ENCODE measurements around the gene RINT1.
"Not testable (repeated sequence)": the region's sequence is repeated elsewhere in the genome, so short reads cannot be mapped to it uniquely, and the experiment has no call there.

Gene RINT1

DNA sequence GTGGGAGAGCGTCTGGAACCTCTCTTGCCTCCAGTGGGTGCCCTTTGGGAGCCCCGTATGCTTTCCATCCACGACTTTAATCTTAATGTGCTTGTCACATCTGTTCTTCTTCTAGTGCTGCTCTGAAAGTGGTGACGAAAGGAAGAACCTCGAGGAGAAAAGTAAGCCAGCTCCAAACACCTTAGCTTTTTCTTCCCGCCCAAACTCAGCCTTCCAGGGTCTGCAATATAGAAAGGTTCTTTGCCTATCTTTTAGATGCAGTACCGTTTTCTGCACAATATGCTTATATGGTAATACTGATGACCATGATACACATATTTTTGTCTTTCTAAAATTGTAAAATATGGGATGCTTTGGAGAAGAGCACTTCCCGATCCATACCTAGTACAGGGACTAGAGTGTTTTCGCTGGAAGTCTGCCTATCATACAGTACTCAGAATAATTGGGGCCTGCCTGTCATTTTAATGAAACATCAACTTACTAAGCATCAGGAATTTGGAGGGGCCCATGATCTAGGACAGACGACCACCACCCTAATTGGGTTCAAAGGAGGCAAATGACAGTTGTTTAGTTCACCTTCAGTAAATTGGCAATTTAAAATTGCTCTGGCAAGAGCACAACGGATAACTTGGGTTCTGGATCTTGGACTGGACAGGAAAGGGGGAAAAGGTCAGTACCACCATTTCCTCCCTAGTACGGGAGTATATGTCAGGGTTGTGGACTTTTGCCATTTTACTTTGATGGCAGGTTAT is 884 bp downstream of the RINT1 start:
- DNase-seq: no peak

DNA sequence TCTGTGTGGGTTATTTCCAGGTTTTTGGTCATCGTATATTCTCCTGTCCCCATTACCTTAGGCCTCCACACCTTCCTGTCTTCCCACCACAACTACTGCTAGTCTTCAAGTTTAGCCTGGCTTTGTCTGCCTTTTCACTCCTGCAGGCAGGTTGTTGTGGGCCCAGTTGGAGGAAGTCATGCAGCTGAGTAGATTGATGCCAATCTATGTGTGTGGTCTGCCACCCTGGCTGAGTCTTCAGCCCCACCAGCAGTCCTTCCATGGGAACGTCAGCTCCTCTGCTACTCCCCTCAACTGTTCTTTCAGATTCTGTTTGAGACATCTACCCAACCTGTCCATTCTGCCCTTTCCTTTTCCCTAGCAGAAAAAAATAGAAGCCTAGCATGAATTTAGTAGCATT is 6.3 kb downstream of the RINT1 start:
- DNase-seq: no peak

DNA sequence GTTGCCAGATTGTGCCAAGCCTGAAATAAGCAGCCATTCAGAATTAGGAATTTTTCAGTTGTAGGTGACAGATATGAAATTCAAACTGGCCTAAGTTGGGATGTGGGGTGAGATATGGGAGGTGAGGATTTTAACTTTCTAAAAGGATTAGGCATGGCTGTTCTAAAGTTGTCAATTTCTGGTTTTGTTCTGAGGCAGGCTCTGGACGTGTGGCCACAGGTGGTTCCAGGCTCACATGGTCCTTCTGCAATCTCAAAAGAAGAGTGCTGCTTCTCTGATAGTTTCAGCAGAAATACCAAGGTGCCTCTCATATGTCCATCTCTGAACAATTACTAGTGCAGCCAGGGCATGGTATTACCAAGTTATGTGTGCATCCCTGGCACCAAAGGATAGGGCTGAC is 27.9 kb downstream of the RINT1 start:
- no peak for DNase-seq

DNA sequence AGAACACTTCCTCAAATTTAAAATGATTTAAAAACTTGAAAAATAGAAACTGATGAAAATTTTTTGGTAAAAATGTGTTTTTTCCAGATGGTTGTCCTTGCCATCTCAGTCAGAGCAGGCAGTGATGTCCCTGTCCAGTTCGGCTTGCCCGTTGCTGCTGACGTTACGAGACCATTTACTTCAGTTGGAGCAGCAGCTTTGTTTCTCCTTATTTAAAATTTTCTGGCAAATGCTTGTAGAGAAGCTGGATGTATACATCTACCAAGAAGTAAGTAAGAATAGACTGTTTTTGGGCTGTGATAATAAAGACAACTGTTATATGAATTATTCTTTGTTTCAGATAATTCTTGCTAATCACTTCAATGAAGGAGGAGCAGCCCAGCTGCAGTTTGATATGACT is 33.2 kb downstream of the RINT1 start:
- DNase-seq: no peak

DNA sequence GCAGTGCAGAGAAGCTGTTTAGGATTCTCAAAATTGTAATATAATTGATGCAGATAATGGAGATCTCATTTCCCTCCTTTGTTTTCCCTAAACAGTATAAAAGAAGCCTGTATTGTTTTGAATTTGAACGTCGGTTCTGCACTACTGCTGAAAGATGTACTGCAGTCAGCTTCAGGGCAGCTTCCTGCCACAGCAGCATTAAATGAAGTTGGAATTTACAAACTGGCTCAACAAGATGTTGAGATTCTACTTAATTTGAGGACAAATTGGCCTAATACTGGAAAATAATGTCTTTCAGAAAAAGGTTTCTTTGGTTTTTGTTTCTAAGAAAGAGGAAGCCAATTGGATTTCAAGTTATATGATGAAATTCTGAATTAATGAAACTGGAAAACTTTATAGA is 35.0 kb downstream of the RINT1 start:
- DNase-seq: no peak

DNA sequence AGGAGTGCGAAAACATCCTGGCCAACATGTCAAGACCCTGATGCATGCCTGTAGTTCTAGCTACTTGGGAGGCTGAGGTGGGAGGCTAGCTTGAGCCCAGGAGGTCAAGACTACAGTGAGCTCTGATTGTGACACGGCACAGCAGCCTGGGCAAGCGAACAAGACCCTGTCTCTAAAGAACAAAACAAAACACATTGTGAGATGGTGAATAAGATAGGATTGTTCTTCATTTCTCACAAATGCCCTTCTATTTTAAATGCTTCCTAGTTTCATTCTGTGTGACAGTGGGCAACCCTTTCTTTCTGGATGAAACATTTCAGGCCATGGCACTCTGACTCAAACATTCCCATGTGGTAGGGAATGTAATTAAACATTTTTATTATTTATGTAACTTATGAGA is 35.8 kb downstream of the RINT1 start:
- DNase-seq: no peak

DNA sequence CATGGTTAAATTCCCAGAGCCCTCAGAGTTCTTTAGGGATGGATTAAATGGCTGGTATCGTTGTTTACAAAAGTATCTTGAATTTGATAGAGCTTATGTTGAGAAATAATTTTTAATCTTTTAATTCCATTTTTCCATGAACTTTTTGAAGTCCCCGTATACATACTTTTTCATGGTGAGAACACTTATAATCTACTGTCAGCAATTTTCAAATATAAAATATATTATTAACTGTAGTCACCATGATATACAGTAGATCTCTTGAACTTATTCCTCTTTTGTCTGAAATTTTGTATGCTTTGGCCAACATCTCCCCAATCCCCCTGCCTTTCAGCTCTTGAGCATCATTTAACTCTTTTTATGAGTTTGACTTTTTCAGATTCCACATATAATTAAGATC is 39.9 kb downstream of the RINT1 start:
- no peak for DNase-seq

DNA sequence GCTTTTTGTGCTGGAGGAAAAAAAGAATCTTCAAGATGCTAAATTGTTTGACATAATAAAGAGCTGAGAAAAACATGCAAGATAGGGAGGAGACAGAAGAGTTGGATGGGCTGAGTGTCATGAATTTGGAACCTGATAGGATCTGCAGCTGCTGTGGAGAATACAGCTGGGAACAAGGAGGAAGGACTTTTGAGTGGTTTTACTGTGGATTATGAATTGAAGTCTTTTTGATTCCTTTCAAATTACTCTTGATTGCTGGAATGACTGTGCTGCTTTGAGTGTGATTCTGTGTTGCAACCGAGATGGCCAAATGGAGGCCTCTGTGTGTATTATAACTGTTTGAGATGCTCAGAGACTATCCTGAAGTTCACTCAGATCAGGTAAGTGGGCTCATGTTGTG is 45.2 kb downstream of the RINT1 start:
- no peak for DNase-seq

DNA sequence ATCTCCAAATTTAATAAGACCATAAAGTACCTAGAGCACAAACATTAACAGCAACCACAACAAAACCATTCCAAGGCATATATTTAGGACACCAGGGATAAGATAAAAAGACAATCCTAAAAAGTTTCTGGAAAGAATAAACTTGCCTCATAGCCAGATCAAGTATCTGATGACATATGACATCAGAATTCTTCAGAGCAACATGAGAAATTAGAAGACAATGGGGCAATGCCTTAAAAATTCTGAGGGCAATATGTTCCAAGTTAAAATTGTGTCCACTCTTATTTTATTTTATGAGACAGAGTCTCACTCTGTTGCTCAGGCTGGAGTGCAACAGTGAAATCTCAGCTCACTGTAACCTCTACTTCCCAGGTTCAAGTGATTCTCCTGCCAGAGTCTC is 46.5 kb downstream of the RINT1 start:
- no peak for DNase-seq

DNA sequence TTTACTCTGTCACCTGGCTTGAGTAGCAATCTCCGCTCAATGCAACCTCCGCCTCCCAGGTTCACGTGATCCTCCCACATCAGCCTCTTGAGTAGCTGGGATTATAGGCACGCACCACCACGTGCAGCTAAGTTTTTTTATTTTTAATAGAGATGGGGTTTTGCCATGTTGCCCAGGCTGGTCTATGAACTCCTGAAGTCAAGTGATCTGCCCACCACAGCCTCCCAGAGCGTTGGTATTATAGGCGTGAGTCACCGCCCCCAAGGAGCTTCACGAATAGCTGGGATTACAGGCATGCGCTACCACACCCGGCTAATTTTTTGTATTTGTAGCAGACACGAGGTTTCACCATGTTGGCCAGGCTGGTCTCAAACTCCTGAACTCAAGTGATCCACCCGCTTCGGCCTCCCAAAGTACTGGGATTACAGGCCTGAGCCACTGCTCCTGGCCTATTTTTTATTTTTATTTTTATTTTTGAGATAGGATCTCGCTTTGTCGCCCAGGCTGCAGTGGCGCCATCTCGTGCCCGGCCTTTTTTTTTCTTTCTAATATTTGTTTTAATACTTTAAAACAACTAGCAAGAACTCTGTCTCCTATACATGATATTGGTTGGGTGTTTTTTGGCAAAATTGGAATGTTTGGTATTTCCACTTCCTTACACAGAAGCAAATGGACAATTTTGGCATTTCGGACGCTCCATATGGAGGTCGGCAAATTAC is 48.2 kb downstream of the RINT1 start:
- DNase-seq: no peak

DNA sequence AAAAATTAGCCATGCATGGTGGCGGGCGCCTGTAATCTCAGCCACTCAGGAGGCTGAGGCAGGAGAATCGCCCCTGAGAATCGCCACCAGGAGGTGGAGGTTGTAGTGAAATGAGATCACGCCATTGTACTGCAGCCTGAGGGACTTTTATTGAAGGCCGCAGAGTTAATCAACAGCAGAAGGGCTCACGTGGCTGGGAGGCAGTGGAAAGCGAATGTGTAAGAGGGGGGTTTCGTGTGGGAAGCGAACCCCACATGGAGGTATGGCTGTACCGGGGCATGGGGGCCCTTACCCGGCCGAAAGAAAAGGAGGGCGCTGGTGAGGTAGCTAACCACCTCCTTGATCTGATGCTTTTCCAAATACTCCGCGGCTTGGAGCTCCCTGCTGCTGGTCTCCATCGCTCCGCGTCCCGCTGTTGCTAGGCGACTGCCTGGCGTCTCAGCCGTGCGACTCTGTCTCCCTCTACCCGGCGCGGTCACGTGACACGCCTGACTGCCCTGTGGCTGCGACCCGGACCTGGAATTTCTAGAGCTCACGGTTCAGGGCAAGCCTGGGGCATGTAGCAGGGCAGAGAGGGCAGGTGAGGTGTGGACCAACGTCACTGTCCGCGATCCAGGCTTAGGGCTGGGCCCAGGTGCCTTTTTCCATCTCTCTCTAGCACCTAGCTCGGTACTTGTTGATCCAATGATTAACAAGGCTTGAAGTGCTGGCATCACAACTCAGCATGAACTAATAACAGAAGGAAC is 49.2 kb downstream of the RINT1 start, which contains the start of gene EFCAB10:
Gene EFCAB10 (minus strand): TSS at position 428 of the 746 bp plus-strand sequence. CDS start 30 bp downstream, at position 398.
- no peak for DNase-seq

DNA sequence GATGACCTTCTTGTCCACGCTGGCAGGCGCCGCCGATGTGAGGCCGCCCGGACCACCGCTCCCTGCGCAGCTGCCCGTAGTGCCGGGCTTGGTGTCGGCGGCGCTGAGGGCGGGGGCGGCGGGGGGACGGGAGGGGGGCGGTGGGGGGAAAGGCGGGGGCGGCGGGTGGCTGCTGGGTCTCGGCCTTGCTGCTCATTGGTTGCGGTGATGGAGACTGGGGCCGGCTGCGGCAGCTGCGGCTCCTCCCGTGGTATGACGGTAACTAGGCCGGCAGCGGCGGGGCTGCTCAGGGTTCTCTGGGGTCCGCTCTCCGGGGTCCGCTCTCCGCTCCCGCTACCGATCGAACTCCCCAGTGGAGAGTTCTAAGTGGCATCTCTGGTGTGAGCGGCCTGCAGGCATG is 51.1 kb downstream of the RINT1 start:
- no peak for DNase-seq

DNA sequence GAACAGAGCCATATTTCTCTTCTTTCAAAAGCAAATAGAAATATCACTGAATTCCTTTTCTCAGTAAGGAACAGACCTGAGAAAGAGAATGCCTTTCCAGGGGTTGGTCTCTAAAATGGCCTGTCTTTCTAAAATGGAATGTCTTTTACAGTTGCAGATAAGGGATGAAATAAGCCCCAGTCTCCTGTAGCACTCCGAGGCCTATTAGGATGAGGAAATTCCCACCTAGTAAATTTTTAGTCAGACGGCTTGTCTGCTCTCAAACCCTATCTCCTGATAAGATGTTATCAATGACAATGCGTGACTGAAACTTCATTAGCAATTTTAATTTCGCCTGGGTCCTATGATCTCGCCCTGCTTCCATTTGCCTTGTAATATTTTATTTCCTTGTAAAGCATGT is 52.2 kb downstream of the RINT1 start:
- DNase-seq: no peak

DNA sequence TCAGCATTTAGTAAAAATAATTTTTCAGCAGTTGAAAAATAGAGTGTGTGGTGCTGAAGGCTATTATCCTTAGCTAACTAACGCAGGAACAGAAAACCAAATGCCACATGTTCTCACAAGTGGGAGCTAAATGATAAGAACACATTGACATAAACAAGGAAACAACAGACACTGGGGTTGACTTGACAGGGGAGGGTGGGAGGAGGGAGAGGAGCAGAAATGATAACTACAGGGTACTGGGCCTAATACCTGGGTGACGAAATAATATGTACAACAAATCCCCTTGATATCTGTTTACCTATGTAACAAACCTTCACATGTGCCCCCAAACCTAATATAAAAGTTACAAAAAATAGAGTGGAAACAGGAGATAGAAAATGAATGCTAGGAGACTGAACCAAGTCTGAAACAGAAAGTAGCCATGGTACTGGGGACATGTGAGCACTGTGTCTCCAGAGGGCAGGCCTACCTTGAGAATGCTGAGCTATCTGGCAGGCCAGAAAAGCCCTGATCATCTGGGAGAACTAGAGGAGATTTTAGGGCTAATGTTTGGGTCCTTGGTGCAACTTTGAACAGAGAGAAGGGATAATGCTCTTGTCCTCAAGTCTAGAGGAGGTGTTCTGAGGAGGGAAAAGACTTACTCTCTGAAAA is 54.0 kb downstream of the RINT1 start:
- DNase-seq: no peak

DNA sequence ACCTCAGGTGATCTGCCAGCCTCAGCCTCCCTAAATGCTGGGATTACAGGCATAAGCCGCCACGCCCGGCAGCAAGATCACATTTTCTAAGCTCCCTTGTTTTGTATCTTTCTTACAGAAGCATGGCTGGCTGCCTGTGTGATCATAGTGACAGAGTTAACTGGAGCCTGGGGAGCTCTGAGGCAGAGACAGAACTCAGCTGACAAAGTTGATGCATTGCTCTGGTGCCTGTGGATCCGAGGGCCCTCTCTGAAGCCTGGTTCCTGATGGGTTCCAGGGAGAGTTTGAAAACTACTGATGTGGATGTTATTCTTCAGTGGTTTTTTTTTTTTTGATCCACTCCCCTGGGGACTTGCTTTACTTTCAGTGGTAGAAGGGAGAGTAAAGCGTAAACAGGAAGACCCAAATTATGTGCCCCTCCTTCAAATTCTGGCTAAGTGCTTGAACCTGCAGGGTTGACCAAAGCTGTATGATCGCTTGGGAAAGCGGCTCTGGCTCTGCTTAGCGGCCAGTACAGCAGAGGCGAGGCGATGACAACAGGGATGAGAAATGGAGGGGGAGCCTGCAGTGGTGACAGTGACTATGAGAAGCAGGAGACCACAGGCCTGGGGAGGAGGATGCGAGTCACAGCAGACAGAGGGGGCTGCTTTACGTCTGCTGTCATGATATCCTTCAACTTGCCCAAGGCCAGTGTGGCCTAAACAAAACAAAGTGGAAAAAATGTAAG is 56.1 kb downstream of the RINT1 start:
- no peak for DNase-seq

DNA sequence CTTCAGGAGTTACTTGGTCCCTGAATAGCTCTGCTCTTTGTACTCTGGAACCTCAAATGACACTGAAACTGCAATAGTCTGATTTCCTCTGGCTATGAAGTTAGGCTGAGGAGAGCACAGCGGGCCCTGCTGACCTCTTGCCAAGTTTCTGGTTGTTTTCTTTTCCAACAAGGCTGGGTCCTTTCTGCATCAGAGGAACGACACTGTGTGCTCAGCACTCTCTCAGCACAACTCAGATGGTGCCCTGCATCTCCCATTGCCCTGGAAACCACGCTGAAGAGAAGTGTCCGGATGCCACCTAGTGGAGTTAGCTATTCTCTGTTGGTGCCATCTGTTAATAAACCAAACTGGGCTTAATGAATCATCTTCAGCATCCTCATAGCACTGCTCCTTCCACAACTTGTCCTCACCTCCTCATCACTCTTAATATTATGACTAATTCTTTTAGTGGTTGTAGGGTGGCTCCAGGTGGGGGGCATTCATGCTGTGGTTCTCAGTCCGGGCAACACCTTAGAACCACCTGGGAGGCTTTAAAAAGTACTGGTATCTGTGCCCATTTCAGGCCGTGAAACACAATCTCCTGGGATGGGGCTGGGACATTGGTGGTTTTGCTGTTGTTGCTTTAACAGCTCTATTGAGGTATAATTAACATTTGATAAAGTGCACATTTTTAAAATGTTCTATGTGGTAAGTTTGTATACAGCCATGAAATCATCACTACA is 57.5 kb downstream of the RINT1 start:
- DNase-seq: no peak

DNA sequence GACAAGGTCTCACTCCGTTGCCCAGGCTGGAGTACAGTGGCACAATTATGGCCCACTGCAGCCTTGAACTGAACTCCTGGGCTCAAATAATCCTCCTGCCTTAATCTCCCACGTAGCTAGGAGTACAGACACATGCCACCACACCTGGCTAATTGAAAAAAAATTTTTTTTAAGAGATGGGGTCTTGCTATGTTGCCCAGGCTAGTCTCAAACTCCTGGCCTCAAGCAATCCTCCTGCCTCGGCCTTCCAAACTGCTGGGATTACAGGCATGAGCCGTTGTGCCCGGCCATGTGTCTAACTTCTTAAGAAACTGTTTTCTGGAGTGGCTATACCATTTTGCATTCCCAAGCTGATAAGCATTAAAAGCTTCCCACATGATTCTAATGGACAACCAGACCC is 58.8 kb downstream of the RINT1 start:
- no peak for DNase-seq

DNA sequence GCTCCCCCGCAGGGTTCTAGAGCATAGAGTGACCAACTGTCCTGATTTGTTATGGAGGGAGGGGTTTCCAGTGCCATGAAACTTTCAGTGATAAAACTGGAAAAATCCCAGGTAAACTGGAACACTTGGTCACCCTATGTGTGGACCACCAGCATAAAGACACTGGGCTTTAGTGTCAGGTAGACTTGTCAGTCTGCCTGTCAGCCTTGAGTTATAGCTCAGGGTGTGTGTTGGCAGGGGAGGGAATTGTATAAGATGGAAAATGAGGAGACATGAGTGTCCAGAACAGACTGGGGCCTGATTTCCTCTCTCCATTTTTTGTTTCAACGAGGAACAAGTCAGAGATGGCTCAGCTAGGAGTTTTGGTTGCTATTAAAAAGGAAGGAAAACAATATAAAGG is 59.5 kb downstream of the RINT1 start:
- no peak for DNase-seq

DNA sequence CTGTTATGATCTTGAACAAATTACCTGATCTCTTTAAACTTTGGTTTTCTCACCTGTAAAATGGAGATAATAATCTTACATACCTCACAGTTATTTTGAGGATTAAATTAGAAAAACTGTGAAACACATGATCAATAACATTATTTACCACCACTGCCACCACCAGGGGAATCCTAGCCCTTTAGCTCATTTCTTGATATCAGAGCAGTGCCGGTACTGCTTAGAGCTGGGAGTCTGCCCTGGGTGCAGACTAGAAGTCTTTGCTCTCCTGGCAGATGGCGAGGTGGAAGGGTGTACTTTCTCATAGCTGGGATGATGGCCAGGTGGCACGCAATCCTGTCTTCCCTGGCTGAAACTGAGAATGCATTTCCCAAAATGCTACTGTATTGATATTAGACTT is 62.0 kb downstream of the RINT1 start:
- DNase-seq: no peak

DNA sequence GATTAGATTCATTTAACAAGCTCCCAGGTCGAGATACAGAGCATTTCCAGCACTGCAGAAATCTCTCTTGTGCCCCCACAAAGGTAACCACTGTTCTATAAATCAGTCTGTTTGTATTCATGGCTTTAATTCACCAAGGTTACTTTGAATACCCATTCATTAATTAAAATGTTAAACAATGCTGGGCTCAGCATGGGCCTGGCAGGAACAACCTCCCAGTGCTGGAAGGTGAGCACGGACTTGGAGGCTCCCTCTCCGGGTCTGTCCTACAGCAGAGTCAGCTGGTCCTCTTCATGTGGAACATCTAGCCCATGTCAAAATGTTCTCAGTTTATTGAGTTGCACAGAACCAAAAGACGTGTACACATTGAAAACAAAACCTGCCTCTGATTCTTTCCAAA is 64.9 kb downstream of the RINT1 start:
- DNase-seq: no peak

DNA sequence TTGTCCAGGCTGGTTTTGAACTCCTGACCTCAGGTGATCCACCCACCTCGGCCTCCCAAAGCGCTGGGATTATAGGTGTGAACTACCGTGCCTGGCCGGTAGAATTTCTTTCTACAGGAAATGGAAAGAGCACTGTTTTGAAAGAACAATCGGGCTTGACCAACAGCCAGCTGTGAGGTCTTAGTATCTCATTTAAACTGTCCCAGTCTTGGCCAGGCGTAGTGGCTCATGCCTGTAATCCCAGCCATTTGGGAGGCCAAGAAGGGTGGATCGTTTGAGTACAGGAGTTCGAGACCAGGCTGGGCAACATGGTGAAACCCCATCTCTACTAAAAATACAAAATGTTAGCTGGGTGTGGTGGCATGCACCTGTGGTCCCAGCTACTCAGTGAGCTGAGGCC is 67.1 kb downstream of the RINT1 start:
- DNase-seq: not testable (repeated sequence)

DNA sequence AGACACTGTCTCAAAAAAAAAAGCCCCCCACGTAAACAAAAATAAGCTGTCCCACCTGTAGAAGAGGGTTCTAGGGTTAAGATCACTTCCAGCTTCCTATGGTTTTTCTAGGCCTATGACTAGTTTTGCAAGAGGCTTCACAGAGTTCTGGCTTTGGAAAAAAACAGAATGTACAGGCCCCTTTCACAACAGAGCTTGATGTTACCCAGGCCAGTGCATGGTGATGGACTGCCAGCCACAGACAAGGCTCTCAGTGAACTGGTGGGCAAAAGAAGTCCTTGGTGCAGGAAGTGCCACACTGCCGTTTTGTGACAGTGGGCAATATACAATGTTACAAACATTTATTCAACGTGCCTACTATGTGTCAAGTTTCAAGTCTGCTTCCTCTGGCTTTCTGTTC is 67.5 kb downstream of the RINT1 start:
- DNase-seq: no peak
